Astrocyte (in vitro differentiated cells and primary cell): ENCODE data around the gene VWF. TPM values are rescaled to one million over a fixed set of nuclear protein-coding genes. Genes with fewer than 3 reads are reported as not detected.
A peak's percentile ranks its signal among the peaks of the same experiment; 100 is the strongest.

ENCODE experiments used
- DNase-seq: peaks from one replicate; pipeline ENCODE4 v3.0.0-alpha.2; 2010; ENCODE audit warnings: low read depth
- FAIRE-seq: peaks from 2 replicates; lab custom pipeline; 2011; peaks lifted over from hg19 to GRCh38; lab: Jason Lieb, UNC
- H2AFZ ChIP-seq: 2 replicates; pipeline ENCODE4 v1.6.0; 2012; ENCODE audit warnings: low read depth, low read length, inconsistent platforms
- H3K27ac ChIP-seq: 2 replicates; pipeline ENCODE4 v1.5.1; 2011; ENCODE audit warnings: low read depth, low read length, inconsistent platforms
- H3K27me3 ChIP-seq: 2 replicates; pipeline ENCODE4 v1.6.0; 2011; ENCODE audit warnings: low read length, inconsistent platforms; ENCODE audit not compliant: insufficient read depth
- H3K36me3 ChIP-seq: 2 replicates; pipeline ENCODE4 v1.5.1; 2011; ENCODE audit warnings: low read length, inconsistent platforms; ENCODE audit not compliant: insufficient read depth
- H3K4me1 ChIP-seq: 2 replicates; pipeline ENCODE4 v1.5.1; 2011; ENCODE audit warnings: low read length, inconsistent platforms; ENCODE audit not compliant: insufficient read depth
- H3K4me2 ChIP-seq: 2 replicates; pipeline ENCODE4 v1.6.0; 2012; ENCODE audit warnings: low read length, inconsistent platforms
- H3K4me3 ChIP-seq: 2 replicates; pipeline ENCODE4 v1.5.1; 2011; ENCODE audit warnings: low read depth, mild to moderate bottlenecking, low read length, inconsistent platforms; ENCODE audit not compliant: insufficient read depth
- H3K79me2 ChIP-seq: 2 replicates; pipeline ENCODE4 v1.6.0; 2012; ENCODE audit warnings: mild to moderate bottlenecking, low read length, inconsistent platforms; ENCODE audit not compliant: insufficient read depth
- H3K9ac ChIP-seq: 2 replicates; pipeline ENCODE4 v1.6.0; 2012; ENCODE audit warnings: mild to moderate bottlenecking, low read length, inconsistent platforms
- H3K9me3 ChIP-seq: 2 replicates; pipeline ENCODE4 v1.5.1; 2012; ENCODE audit warnings: low read depth, mild to moderate bottlenecking, low read length, inconsistent platforms; ENCODE audit not compliant: insufficient read depth
- H4K20me1 ChIP-seq: 2 replicates; pipeline ENCODE4 v1.6.0; 2012; ENCODE audit warnings: low read length, inconsistent platforms; ENCODE audit not compliant: insufficient read depth
- H3K27ac Mint-ChIP-seq: one replicate; pipeline ENCODE4 v1.8.0; 2021; ENCODE audit warnings: mild to moderate bottlenecking, mixed read lengths; ENCODE audit not compliant: unreplicated experiment
- H3K27me3 Mint-ChIP-seq: one replicate; pipeline ENCODE4 v1.8.0; 2021; ENCODE audit warnings: low read depth, mixed read lengths; ENCODE audit not compliant: unreplicated experiment
- H3K36me3 Mint-ChIP-seq: one replicate; pipeline ENCODE4 v1.8.0; 2021; ENCODE audit warnings: low read depth, mixed read lengths; ENCODE audit not compliant: unreplicated experiment
- H3K4me1 Mint-ChIP-seq: one replicate; pipeline ENCODE4 v1.8.0; 2021; ENCODE audit warnings: low read depth, mixed read lengths; ENCODE audit not compliant: unreplicated experiment
- H3K4me3 Mint-ChIP-seq: one replicate; pipeline ENCODE4 v1.8.0; 2021; ENCODE audit warnings: mild to moderate bottlenecking, moderate library complexity, mixed read lengths; ENCODE audit not compliant: unreplicated experiment
- H3K9me3 Mint-ChIP-seq: one replicate; pipeline ENCODE4 v1.8.0; 2021; ENCODE audit warnings: mild to moderate bottlenecking, mixed read lengths; ENCODE audit not compliant: unreplicated experiment
- CTCF ChIP-seq: IDR thresholded peaks from 2 replicates; pipeline ENCODE4 v1.5.1; 2011; ENCODE audit warnings: low read depth, mild to moderate bottlenecking, inconsistent platforms, low read length, moderate library complexity; ENCODE audit not compliant: insufficient read depth
- EZH2 ChIP-seq: IDR thresholded peaks from 2 replicates; pipeline ENCODE4 v1.6.1; 2012; ENCODE audit warnings: mild to moderate bottlenecking, low read length, inconsistent platforms; ENCODE audit not compliant: insufficient read depth
- total RNA-seq: library from RNA; stranded (reverse); gene quantifications from 2 replicates; pipeline ENCODE4 v1.2.1, GENCODE V29; 2021

VWF gene
- total RNA-seq, 1 donor from 2014 or later: 0.23 TPM

DNA sequence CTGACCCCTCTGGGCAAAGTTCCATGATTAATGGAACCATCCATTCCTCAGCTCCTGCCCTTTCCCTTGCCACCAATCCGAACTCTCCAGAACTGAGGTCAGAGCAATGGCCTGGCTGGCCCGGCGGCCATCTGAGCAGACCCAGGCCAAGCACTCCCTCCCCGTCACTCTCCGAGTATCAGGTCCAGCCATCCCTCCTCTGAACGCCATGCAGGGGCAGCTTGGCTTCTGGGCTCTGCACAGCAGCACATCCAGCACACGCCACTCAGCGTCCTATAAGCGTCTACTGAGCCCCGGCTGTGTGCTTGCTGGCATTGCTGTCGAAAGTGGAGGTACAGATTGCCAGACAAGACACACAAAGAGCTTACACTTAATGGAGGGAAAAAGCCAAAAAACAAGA lies 34.3 kb upstream of the VWF start:
- no peaks in the 10 kb centered on the region for H4K20me1 ChIP-seq
- TF ChIP-seq EZH2: no peak
- TF ChIP-seq CTCF: no peak
- Mint-ChIP-seq H3K9me3 (no peaks in the 10 kb centered on the region), H3K4me1 (peaks cover 30% of the 10 kb centered on the region), H3K36me3 (no peaks in the 10 kb centered on the region), H3K4me3 (no peak overlapping the region), H3K27ac (peak overlapping the region; percentile 13), H3K27me3 (no peaks in the 10 kb centered on the region)
- no peak overlapping the region for H3K4me3 ChIP-seq
- no peaks in the 10 kb centered on the region for H3K36me3 ChIP-seq
- peaks cover 9% of the 10 kb centered on the region for H3K4me1 ChIP-seq
- FAIRE-seq (no peak), DNase-seq (no peak)
- H2AFZ ChIP-seq: no peak overlapping the region
- H3K27ac ChIP-seq: no peak overlapping the region
- H3K9ac ChIP-seq: no peak overlapping the region
- no peaks in the 10 kb centered on the region for H3K79me2 ChIP-seq
- no peak overlapping the region for H3K4me2 ChIP-seq
- H3K27me3 ChIP-seq: no peaks in the 10 kb centered on the region
- no peaks in the 10 kb centered on the region for H3K9me3 ChIP-seq

DNA sequence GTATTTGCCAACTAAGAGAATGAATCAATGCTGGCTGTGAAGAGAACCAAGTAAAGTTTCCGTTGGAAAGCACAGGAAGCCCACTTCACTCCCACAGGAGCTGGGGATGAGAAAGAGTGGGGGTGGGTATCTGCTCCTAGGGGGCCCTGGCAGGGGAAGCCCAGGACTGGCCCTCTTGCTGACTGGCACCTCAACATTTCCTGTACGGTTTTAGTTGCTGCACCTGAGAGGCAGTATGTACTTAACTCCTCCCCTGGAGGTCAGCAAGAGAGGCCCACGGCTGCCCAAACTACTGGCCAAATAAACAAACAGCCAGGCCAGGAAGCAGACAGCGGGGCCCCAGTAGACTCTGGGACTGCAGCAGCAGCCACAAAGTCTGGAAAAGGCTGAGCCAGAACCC lies 33.8 kb upstream of the VWF start:
- no peak overlapping the region for H2AFZ ChIP-seq
- H3K4me1 ChIP-seq: peaks cover 9% of the 10 kb centered on the region
- Mint-ChIP-seq H3K4me1 (peaks cover 30% of the 10 kb centered on the region), H3K27ac (no peak overlapping the region), H3K27me3 (no peaks in the 10 kb centered on the region), H3K4me3 (no peak overlapping the region), H3K36me3 (no peaks in the 10 kb centered on the region), H3K9me3 (no peaks in the 10 kb centered on the region)
- no peaks in the 10 kb centered on the region for H3K9me3 ChIP-seq
- no peaks in the 10 kb centered on the region for H3K36me3 ChIP-seq
- no peak overlapping the region for H3K4me2 ChIP-seq
- H3K27me3 ChIP-seq: no peaks in the 10 kb centered on the region
- H3K79me2 ChIP-seq: no peaks in the 10 kb centered on the region
- H3K9ac ChIP-seq: no peak overlapping the region
- FAIRE-seq: no peak
- DNase-seq: no peak
- TF ChIP-seq EZH2: no peak
- no peak for TF ChIP-seq CTCF
- H3K4me3 ChIP-seq: no peak overlapping the region
- no peaks in the 10 kb centered on the region for H4K20me1 ChIP-seq
- H3K27ac ChIP-seq: no peak overlapping the region

DNA sequence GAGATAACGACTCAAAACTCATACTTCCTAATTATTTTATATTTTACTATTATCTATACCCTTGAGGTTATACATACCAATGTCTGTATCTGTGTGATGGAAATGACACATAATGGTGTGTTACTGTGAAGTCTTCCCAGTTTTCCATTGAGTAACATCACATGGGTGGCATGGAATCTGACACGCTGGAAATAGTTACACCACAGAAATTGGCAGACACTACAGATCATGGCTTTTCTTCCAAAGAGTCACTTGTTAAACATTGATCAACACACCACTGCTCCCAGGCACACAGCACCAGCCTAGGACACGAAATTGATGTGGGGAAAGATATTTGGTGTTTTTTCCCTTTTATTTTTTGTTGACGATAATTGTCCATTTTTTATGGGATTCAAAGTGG lies 33.0 kb upstream of the VWF start:
- Histone ChIP-seq H2AFZ (no peak overlapping the region), H3K4me1 (peaks cover 9% of the 10 kb centered on the region), H3K36me3 (no peaks in the 10 kb centered on the region), H3K27ac (no peak overlapping the region), H3K9me3 (no peaks in the 10 kb centered on the region), H3K9ac (no peak overlapping the region), H4K20me1 (no peaks in the 10 kb centered on the region), H3K4me3 (no peak overlapping the region), H3K27me3 (no peaks in the 10 kb centered on the region), H3K4me2 (no peak overlapping the region), H3K79me2 (no peaks in the 10 kb centered on the region)
- Mint-ChIP-seq H3K4me1 (peaks cover 30% of the 10 kb centered on the region), H3K9me3 (no peaks in the 10 kb centered on the region), H3K4me3 (no peak overlapping the region), H3K27ac (no peak overlapping the region), H3K27me3 (no peaks in the 10 kb centered on the region), H3K36me3 (no peaks in the 10 kb centered on the region)
- no peak for TF ChIP-seq CTCF
- no peak for TF ChIP-seq EZH2
- no peak for FAIRE-seq
- no peak for DNase-seq
